A549 (cell line): ENCODE measurements around the gene DUSP1.

ENCODE experiments used
- CHD2 ChIP-seq: fragments of 150-350 bp; IDR thresholded peaks from 2 replicates; pipeline ENCODE4 v1.6.1; 2014; ENCODE audit warnings: low read length; ENCODE audit not compliant: partially characterized antibody
- CTCF ChIP-seq: fragments of >200 bp; sonication (Bioruptor Twin); formaldehyde crosslinking; IDR thresholded peaks from 3 replicates; pipeline ENCODE4 v1.5.1; 2016
- EP300 ChIP-seq, 2 experiments: fragments of >200 bp; sonication (Bioruptor Twin); formaldehyde crosslinking; IDR thresholded peaks; 2 replicates in 1 of 2; 3 replicates in 1 of 2; pipeline ENCODE4 v1.6.1; 2016 to 2017
- FOSL2 ChIP-seq, 2 experiments: fragments of 450-650 bp in 1 of 2; fragments of >200 bp in 1 of 2; sonication (Bioruptor Twin) in 1 of 2; formaldehyde crosslinking; IDR thresholded peaks; 2 replicates each; pipeline versions ENCODE4 v1.5.0 to v1.6.1; 2016 to 2020; ENCODE audit warnings: mild to moderate bottlenecking in 1 of 2, moderate library complexity in 1 of 2
- GATA3 ChIP-seq: IDR thresholded peaks from 2 replicates; pipeline ENCODE4 v1.6.1; 2012; ENCODE audit warnings: borderline replicate concordance
- HES2 ChIP-seq: fragments of >200 bp; sonication (Bioruptor Twin); formaldehyde crosslinking; IDR thresholded peaks from 2 replicates; pipeline ENCODE4 v1.6.1; 2016
- HMGXB4 ChIP-seq: fragments of 250-450 bp; sonication (Bioruptor Pico); IDR thresholded peaks from 2 replicates; pipeline ENCODE4 v1.5.0; 2021; ENCODE audit warnings: mild to moderate bottlenecking, moderate library complexity, borderline replicate concordance
- MAFK ChIP-seq: fragments of 450-650 bp; IDR thresholded peaks from 2 replicates; pipeline ENCODE4 v1.6.1; 2014; ENCODE audit not compliant: partially characterized antibody
- MAZ ChIP-seq: fragments of 150-350 bp; IDR thresholded peaks from 2 replicates; pipeline ENCODE4 v1.6.1; 2014; ENCODE audit warnings: antibody characterized with exemption, low read depth, low read length, borderline replicate concordance
- NFE2L2 ChIP-seq: fragments of 150-350 bp; conservative IDR thresholded peaks from 2 replicates; pipeline ENCODE4 v1.6.1; 2014; ENCODE audit warnings: low read length
- RAD21 ChIP-seq, 2 experiments: fragments of >200 bp in 1 of 2; sonication (Bioruptor Twin) in 1 of 2; formaldehyde crosslinking in 1 of 2; IDR thresholded peaks in 1 of 2; conservative IDR thresholded peaks in 1 of 2; 2 replicates in 1 of 2; 3 replicates in 1 of 2; pipeline ENCODE4 v1.6.1; 2012 to 2018; ENCODE audit warnings: inconsistent platforms in 1 of 2
- RFX5 ChIP-seq: fragments of 450-650 bp; IDR thresholded peaks from 2 replicates; pipeline ENCODE4 v1.7.1; 2014; ENCODE audit warnings: antibody characterized with exemption, mild to moderate bottlenecking, moderate library complexity
- SMC3 ChIP-seq: fragments of >200 bp; sonication (Bioruptor Twin); formaldehyde crosslinking; IDR thresholded peaks from 3 replicates; pipeline ENCODE4 v1.6.1; 2018; ENCODE audit warnings: inconsistent platforms
- ZC3H11A ChIP-seq: fragments of 450-650 bp; IDR thresholded peaks from 2 replicates; pipeline ENCODE4 v1.6.1; 2014; ENCODE audit warnings: antibody characterized with exemption, mild to moderate bottlenecking

- TF ChIP-seq NFE2L2 (no peak), CTCF (no peak), ZC3H11A (no peak), RAD21 (conservative IDR thresholded peaks at IDR 0.05 in 1 of 2, IDR thresholded peaks at IDR 0.05 in 1 of 2) (no peak), EP300 (IDR thresholded peaks at IDR 0.05) (no peak), FOSL2 (IDR thresholded peaks at IDR 0.05) (no peak), FOSL2 (CRISPR knock-in tag; IDR thresholded peaks at IDR 0.05) (no peak), HMGXB4 (CRISPR knock-in tag) (no peak), RFX5 (no peak), HES2 (no peak), CHD2 (no peak), GATA3 (no peak), SMC3 (no peak), MAFK (no peak), MAZ (no peak)
Observed at GRCh38 chr5:172727551-172727950, 43.4 kb downstream of the DUSP1 start.
